GM20431 (cell line): Measurements from ENCODE around the gene RASGRP4.

Experiments used
- in situ Hi-C: fragments of 300-500 bp; cut with MseI, MboI; formaldehyde crosslinking; loops from one replicate; pipeline ENCODE4 v1.15.0; 2020; ENCODE audit warnings: low sequenced_read_pairs; ENCODE audit not compliant: unreplicated experiment

Gene RASGRP4

DNA sequence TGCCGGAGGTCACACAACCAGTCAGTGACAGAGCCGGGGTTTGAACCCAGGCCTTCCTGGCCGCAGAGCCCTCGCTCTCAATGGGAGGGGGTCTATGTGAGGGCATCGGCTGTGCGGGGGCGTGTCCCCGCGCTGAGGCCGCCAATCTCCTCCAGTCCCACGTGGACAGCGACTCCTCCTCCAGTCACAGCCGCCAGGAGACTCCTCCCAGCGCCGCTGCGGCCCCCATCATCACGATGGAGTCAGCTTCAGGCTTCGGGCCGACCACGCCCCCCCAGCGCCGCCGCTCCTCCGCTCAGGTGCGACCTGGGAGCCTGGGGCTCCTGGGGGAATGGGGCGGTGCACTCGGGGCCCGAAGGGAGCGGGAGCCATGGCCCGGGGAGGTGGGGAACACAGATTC, 31.5 kb downstream of the RASGRP4 start:
- in situ Hi-C loops, result no loop called here

DNA sequence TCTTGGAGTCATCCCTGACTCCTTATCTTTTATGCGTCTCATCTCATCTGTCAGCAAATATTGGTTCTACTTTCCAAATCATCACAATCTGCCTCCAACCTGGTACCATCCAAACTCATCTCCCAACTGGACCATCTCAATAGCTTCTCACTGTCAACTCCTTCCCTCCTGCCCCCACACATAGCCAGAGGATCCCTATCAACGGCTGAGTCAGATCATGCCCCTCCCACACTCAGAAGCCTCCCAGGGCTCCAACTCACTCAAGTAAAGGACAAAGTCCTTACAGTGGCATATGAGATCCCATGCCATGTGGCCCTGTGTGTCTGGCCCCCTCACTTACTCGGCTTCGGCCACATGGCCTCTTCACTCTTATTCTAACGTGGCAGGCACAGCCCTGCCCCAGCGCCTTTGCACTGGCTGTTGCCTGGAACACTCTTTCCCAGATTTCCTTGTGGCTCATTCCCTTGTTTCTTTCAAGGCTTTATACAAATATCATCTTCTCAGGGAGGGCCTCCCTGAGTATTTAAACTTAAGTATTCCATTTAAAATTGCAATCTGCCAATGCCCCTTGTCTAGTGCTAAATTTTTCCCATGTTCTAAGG, 33.2 kb downstream of the RASGRP4 start:
- in situ Hi-C loops, result no loop called here

DNA sequence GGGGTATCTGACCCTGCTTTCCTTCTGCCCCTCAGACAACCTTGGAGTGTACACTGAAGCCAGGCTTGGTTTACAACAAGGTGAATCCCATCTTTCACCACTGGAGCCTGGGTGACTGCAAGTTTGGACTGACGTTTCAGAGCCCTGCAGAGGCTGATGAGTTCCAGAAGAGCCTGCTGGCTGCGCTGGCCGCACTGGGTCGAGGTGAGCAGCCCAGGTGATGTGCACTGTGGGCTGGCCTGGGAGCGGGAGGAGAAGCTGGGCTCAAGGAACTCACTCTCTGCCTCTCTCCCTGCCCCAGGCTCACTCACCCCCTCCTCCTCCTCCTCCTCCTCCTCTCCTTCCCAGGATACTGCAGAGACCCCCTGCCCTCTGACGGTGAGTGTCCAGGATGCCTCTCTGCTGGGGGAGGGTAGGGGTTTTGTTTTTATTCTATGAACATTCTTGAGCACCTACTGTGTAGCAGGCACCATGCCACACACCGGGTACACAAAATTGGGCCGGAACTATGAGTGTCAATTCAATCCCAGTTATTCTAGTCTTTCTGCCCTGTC, 34.0 kb downstream of the RASGRP4 start:
- in situ Hi-C loops, result no loop called here

DNA sequence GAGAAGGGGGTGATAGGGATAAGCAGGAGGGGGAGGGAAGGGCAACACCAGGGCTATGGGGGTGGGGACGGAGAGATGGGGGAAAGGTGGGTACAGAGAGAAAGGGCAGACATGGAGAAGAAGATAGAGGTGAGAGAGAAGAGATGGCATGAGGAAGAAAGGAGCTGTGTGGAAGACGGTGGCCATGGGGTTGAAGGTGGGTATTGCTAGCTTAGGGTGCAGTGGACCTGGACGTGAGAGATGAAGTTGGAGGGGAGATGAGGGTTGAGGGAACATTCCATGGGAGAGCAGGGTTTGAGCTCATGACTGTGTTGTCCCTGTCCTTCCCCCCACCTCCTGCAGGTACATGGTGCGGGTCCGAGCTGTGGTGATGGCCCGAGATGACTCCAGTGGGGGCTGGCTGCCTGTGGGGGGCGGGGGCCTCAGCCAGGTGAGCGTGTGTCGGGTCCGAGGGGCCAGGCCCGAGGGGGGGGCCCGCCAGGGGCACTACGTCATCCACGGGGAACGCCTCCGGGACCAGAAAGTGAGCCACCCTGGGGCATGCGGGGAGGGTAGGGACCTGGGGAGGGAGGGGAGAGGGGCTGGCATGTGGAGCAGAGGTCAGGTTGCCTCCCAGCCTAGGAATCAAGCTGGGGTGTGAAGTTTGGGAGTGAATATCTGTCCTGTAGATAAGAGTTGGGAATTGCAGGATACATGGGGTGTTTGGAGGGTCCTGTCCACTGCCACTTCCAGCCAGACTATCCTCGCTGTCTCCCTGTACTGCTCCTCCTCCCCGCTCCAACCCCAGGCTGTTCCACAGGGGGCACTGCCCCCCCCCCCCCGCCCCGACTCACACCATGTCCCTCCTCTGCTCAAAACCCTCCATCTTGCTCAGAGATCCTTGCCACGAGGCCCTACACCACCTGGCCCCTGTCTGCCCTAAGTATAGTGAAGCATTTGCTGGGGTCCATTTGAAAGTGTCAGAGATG, 35.8 kb downstream of the RASGRP4 start:
- in situ Hi-C loops, result no loop called here

DNA sequence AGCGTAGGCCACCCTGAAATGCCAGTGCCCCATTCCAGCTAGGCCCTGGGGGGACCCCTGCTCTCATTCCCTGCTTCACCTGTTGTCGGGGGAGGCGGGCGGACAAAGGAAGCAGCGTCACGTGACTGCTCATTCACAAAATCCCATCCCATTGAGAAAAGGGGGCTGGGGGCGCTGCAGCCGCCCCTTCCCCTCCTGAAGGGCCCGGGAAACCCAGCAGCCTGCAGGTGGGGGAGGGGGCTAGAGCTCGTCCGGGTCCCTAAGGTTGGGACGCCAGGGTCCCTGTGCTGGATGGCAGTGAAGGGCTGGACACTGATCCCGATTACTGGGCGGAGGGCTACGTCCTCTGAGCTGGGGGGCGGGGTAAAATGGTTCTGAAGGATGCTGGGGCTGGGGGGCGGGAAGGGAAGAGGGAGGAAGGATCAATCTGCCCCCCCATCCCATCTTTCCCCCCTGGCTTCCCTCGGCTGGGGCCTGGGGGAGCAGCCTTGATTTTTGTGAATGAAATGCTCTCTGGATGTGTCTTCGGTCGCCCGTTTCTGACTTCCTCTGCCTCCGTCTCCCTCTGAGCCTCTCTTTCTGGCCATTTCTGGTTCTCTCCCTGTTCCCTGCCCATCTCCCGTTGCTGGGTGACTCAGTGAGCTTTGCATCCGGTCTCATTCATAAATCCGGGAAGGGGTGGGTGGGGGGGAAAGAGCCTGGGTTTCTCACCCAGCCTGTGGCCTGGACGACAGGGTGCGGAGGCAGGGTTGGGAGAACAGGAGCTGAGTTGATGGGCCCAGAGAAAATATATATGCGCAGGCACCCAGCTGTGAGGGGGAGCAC, 36.7 kb downstream of the RASGRP4 start:
- in situ Hi-C loops, result no loop called here

DNA sequence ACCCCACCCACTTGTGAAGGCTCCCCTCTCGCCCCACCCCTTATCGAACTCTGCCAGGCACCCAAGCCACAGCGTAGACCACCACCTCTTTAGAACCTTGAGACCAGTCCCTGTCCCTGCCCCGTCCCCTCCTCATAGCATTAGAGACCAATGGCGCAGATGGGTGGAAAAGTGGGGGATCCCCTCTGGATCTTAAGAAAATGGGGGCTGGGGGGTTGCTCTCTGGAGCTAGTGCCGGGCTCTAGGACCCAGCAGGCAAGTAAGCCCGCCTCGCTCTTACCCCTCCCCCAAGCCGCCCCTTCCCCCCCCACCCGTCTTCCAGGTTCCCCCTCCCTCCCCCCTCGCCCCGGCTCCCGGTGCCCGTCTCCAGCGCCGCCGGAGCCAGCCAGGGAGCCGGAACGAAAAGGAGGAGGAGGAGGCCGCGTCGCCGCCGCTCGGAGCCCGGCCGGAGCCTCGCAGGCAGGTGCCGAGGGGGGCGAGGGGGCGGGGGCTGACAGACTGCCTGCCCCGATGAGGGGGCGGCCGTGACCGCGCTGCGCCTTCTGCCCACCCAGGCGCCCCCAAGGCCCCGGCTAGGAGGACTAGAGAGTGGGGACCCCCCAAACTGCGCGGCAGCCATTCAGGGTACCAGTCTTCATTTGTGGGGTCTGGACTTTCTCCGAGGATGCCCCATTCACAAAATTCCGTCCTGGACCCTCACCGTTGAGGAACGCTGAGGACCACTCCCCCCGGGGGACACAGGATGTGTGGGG, 37.5 kb downstream of the RASGRP4 start, which contains the start of gene SPRED3:
TSS of gene SPRED3 (plus strand) at position 349 of the 752 bp plus-strand sequence. CDS start 1,606 bp downstream, outside the sequence.
- in situ Hi-C loops, result no loop called here

DNA sequence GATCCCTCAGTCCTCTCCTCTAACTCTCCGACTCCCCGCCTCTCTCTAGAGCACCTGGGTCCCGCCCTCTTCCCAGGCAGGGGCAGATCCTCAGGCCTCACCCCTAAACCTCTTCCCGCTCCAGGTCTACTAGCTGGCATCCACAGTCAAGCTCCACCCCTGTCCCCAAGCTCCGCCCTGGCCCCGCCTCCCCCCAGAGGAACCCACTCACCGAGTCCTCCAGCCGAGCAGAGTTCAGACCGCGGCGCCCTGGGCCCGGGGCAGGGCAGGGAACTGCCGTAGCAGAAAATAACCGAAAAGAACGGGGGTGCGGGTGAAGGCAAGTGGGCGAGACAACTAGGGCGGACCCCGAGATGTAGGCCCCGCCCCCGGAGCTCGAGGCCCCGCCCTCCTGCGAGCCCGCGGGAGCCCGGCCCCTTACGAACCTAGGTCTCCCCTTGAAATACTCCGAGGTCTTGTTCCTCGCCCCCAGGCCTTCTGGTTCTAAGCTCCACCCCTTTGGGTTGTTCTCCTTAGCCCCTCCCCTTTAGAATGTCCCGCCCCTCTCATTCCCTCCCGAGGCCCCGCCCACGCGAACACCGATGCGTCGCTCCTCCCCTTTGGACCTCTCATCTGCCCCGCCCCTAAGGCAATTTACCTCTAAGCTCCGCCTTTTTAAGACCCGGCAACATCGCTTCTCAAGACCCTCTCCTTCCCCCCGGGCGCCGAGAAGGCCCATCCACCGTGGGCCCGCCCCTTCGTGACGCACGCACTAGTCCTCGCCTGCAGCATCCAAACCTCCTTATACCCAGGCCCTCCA, 38.3 kb downstream of the RASGRP4 start, which contains the start of gene GGN:
TSS of gene GGN (minus strand) at position 485 of the 799 bp plus-strand sequence. CDS start 773 bp downstream, outside the sequence.
- in situ Hi-C loops, result no loop called here

DNA sequence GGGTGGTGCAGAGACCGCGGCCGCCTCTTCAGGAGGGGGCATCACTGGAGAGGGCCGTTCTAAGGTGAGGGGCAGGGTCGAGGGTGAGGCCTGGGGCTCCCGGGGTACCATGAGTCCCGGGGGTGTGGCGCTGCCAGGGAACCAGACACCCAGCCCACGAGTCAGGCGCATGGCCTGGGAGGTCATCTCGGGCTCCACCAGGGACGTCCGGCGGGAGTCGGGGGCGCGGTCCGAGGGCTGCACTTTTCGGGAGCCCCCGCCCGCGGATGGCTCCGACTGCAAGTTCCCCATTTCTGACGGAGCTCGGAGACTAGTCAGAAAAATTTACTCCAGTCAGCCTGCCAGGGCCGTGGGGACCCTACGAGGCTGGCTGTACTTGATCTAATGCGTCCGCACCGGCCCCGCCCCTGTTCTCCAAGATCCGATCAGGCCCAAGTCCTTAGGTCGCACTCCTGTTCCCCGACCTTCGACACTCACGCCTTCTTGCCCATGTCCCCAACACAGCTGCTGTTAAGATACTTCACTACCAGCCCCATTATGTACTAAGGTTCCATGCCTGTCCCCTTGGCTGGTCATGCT, 39.0 kb downstream of the RASGRP4 start:
- in situ Hi-C loops, result no loop called here

DNA sequence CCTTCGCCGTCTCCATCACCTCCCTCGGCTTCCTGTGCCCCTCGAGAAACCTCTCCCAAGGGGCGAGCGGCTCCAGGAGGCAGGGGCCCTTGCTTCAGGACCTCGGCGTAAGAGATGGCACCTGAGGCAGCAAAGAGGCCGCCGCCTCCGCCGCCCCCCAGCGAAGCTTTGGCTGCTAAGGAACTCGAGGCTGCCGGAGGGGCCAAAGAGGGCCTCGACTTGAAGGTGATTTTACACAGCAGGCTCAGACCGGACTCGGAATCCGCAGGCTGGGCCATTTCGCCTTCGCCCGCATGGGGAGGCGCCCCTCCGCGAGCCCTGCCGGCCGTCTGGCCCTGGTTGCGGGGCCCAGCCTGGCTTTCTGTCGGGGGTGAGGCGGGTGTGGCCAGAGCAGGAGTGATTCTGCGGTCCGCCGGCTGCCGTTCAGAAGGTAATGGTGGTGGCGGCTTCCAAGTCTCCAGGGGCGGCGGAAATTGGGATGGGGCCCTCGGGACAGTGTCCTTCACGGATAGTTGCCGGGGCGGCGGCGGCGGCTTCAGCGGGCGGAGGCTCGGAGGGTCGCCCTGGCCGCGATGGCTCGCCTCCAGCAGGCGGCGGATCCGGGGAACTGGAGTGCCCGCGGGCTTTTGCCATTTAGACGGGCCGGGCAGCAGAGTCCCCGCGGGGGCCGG, 39.6 kb downstream of the RASGRP4 start:
- in situ Hi-C loops, result no loop called here

DNA sequence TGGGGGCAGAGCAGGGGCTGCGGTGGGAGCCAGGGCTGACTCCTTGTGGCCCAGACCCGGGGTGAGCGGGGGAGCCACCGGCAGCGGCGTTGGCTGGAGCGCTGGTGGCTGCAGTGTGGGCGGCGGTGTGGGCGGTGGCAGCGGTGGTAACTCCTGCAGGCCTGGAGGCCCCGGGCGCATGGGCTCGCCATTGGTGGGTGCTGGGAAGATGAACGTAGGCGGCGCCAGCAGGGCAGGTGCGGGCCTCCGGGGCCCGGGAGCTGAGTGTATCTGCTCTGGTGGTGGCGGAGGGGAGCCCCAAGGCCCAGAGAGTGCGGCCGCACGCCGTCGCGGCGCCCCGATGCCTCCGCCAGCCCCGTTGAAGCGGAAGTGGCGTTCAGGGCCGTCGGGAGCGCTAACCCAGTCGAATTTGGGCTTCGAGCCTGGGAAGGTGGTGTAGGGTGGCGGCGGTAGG, 40.2 kb downstream of the RASGRP4 start:
- in situ Hi-C loops, result no loop called here

DNA sequence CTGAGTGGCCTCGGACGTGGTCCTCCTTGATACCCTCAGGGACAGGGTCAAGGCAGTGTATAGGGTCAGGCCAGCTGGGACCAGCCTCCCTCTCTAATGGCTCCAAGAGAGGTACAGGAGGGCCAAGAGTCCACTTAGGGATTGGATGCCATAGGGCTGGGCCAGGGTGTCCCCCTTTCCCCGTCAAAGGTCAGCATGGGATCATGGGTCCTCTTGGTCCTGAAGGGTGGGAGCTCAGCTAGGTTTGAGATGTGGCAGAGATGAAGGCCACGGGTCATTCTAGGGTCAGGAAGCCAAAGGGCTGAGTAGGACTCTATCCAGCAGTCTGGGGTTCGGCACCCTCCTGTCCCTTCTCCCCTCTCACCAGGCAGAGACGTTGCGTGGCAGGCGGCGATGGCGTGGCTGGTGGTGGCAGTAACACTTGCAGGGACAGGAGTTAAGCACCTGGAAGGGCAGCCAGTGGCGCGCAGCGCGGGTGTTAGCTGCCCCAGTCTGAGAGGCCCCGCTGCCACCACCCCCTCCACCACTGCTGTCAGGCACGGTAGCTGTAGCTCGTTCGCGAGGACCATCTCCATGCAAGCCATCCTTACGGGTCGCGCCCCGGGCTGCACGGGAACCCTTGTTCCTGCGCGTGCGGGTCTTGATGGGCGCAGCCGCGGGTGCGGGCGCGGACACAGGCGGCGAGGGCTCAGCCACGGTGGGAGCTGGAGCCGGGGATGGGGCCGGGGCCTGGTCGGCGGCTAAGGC, 40.8 kb downstream of the RASGRP4 start:
- in situ Hi-C loops, result no loop called here

DNA sequence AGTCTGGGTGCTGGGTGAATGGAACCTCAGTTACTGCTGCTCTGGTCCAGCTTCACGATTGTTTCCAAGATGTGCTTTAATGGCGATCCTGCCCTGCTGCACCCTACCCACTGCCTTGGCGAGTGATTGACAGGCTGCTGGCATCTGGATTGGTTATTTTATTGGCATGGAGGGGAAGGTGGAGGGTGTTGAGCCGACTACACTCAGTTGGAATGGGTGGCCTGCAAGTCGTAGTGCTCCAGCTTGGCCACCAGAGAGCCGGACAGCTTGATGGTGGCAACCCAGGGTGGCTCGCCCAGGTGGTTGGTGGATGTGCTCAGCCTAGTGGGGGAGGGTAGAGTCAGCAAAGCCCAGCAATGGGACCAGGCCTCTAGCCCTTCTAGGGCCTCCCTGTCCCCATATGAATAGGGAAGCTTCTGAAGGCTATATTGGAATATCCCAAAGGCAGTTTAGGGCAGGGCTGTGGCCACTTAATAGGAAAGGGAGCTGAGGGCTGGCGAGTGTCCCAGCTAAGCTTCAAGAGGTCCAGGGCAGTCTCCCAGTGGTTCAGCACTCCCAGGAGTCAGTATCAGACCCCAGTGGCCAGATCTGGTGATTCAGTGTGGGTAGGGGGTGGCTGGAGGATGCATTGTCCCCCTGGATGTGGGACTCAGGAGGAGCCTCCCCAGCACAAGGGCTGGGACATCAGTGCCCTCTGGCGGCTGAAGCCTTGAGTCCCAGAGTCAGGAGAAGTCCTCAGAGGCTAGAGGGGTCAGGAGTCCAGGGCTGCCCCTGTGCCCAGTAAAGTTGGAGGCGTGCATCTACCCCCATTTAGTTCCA, 41.6 kb downstream of the RASGRP4 start:
- in situ Hi-C loops, result no loop called here

DNA sequence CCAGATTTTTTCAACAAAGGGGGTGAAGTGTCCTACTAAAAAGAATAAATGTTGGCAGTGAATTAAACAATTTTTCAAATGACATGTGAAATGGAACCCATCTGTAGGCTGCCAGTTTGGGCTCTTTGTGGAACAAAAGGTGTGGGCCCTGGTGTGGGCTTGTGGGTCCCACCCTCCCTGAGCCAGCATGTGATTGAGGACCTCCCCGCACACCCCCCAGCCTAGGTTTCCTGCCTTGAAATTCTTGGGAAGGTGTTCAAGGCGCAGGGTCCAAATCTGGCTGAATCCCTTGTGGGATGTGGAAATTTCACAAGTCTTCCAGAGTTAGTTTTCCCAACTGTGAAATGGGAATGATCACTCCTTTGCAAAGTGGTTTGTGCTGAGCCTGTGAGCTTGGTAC, 42.3 kb downstream of the RASGRP4 start:
- in situ Hi-C loops, result no loop called here

DNA sequence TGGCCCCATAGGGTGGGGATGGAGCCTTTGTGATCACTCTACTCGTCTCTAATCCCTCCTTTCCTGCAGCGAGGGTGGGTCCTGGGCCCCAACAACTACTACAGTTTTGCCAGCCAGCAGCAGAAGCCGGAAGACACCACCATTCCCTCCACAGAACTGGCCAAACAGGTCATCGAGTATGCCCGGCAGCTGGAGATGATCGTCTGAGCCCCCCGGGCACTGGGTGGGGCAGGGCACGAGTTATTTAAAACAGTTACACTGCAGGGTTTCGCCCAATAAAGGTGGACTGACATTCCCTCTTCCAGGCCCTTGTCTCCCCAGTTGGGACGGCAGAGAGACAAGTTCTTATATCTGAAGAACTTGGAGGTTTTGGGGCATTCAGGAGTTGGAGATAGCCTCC, 42.8 kb downstream of the RASGRP4 start:
- in situ Hi-C loops, result no loop called here

DNA sequence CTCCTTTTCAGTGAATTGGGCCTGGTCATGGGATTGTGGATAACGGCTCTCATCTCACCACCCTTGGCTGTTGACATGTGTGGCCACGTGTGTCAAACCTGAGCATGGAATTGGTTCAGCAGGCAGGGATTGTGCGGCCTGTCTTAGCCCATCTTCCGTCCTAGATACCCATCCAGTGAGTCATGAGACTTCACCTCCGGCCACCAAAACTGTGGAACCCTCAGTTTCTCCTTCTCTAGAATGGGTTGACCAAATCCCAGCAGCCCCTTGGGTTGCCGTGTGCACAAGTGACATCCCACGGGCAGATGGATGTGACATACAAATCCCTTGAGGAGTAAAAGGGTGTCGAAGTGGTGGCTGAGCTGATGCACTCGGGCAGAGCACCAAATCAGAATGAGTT, 44.9 kb downstream of the RASGRP4 start:
- in situ Hi-C loops, result no loop called here

DNA sequence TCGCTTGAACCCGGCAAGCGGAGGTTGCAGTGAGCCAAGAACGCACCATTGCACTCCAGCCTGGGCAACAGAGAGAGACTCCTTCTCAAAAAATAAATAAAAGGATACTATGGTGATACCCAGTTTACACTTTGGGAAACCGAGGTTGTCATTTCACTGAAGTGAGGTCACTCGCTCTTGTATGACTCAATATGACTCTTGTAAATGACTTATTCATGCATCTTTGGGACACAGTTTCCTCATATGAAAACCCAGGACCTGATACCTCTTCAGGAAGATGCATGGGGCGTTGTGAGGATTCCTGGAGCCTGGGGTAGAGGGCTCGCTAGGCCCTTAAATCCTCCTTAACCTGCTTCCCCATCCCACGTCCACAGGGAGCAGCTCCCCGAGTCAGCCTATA, 47.2 kb downstream of the RASGRP4 start:
- in situ Hi-C loops, result no loop called here
